HCT116 (cell line): ENCODE measurements around the gene CACNA1S.

Experiments
- EGR1 ChIP-seq: IDR thresholded peaks from 2 replicates; pipeline ENCODE4 v1.6.1; 2012; ENCODE audit warnings: low read depth
- ELF1 ChIP-seq: IDR thresholded peaks from 2 replicates; pipeline ENCODE4 v1.6.1; 2012; ENCODE audit warnings: low read depth, borderline replicate concordance
- EZH2 ChIP-seq: fragments of 200-600 bp; sonication (generic); IDR thresholded peaks from 2 replicates; pipeline ENCODE4 v1.6.1; 2017; ENCODE audit warnings: antibody characterized with exemption, mixed run types
- EZH2phosphoT487 ChIP-seq: fragments of 200-600 bp; IDR thresholded peaks from 2 replicates; pipeline ENCODE4 v1.6.1; 2018; ENCODE audit warnings: antibody characterized with exemption, borderline replicate concordance
- JUND ChIP-seq: IDR thresholded peaks from 2 replicates; pipeline ENCODE4 v1.6.1; 2012
- POLR2A ChIP-seq: IDR thresholded peaks from 2 replicates; pipeline ENCODE4 v1.7.0; 2011; ENCODE audit warnings: borderline replicate concordance; ENCODE audit not compliant: insufficient read depth, insufficient read length; ENCODE audit errors: extremely low read depth
- POLR2AphosphoS5 ChIP-seq: IDR thresholded peaks from 2 replicates; pipeline ENCODE4 v1.6.1; 2011; ENCODE audit warnings: mild to moderate bottlenecking, low read depth, low read length, moderate library complexity
- RAD21 ChIP-seq: IDR thresholded peaks from 2 replicates; pipeline ENCODE4 v1.6.1; 2012; ENCODE audit warnings: low read depth, mild to moderate bottlenecking
- SIN3A ChIP-seq: IDR thresholded peaks from 2 replicates; pipeline ENCODE4 v1.6.1; 2012; ENCODE audit warnings: low read depth
- SP1 ChIP-seq: IDR thresholded peaks from 2 replicates; pipeline ENCODE4 v1.6.1; 2012; ENCODE audit warnings: low read depth
- YY1 ChIP-seq: IDR thresholded peaks from 2 replicates; pipeline ENCODE4 v1.6.1; 2011; ENCODE audit warnings: low read length, low read depth, moderate library complexity, mild to moderate bottlenecking; ENCODE audit not compliant: insufficient replicate concordance; ENCODE audit errors: extremely low read depth
- TF ChIP-seq, protein P1 (sequence below), 3 experiments: fragments of 200-600 bp in 1 of 3; sonication (generic) in 1 of 3; IDR thresholded peaks in 2 of 3; conservative IDR thresholded peaks in 1 of 3; 2 replicates each; pipeline ENCODE4 v1.5.1; 2012 to 2017; ENCODE audit warnings: low read depth in 2 of 3, low read length in 2 of 3, antibody characterized with exemption in 1 of 3, borderline replicate concordance in 1 of 3, control low read depth in 1 of 3, mild to moderate bottlenecking in 1 of 3, mixed read lengths in 1 of 3, mixed run types in 1 of 3, moderate library complexity in 1 of 3; ENCODE audit not compliant: insufficient read depth in 1 of 3
- TF ChIP-seq, protein P2 (sequence below): IDR thresholded peaks from 2 replicates; pipeline ENCODE4 v1.6.1; 2012
- TF ChIP-seq, protein P3 (sequence below): IDR thresholded peaks from 2 replicates; pipeline ENCODE4 v1.6.1; 2012

DNA sequence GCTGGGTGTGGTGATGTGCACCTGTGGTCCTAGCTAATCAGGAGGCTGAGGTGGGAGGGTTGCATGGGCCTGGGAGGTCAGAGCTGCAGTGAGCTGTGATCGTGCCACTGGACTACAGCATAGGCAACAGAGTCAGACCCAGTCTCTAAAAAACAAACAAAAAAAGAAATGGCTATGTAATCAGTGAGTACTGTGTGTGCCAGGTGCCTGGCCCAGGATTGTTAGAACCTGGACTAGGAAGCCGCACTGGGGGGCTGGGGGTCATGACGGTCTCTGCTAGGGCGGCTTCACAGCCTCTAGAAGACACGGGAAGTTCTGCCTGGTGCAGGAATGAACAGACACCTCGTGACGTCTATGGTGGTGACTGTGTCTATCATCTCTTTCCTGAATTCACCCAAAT lies 33.6 kb upstream of the CACNA1S start:
- TF ChIP-seq POLR2A (no peak), RAD21 (no peak), POLR2AphosphoS5 (no peak), JUND (no peak), SIN3A (no peak), EGR1 (no peak), EZH2 (no peak), EZH2phosphoT487 (no peak), SP1 (no peak), YY1 (no peak), ELF1 (no peak)
- TF ChIP-seq, protein P1, sequence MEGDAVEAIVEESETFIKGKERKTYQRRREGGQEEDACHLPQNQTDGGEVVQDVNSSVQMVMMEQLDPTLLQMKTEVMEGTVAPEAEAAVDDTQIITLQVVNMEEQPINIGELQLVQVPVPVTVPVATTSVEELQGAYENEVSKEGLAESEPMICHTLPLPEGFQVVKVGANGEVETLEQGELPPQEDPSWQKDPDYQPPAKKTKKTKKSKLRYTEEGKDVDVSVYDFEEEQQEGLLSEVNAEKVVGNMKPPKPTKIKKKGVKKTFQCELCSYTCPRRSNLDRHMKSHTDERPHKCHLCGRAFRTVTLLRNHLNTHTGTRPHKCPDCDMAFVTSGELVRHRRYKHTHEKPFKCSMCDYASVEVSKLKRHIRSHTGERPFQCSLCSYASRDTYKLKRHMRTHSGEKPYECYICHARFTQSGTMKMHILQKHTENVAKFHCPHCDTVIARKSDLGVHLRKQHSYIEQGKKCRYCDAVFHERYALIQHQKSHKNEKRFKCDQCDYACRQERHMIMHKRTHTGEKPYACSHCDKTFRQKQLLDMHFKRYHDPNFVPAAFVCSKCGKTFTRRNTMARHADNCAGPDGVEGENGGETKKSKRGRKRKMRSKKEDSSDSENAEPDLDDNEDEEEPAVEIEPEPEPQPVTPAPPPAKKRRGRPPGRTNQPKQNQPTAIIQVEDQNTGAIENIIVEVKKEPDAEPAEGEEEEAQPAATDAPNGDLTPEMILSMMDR (IDR thresholded peaks at IDR 0.05 in 2 of 3, conservative IDR thresholded peaks at IDR 0.05 in 1 of 3; ENCODE audit: borderline replicate concordance in 1 of 3, insufficient read depth in 1 of 3, low read depth in 2 of 3, low read length in 2 of 3): no peak
- TF ChIP-seq, protein P2, sequence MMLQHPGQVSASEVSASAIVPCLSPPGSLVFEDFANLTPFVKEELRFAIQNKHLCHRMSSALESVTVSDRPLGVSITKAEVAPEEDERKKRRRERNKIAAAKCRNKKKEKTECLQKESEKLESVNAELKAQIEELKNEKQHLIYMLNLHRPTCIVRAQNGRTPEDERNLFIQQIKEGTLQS: no peak
- TF ChIP-seq, protein P3, sequence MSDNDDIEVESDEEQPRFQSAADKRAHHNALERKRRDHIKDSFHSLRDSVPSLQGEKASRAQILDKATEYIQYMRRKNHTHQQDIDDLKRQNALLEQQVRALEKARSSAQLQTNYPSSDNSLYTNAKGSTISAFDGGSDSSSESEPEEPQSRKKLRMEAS: no peak
